CMK (cell line): Measurements from ENCODE around the gene OSBPL7.

Experiments
- DNase-seq: peaks from one replicate; pipeline ENCODE4 v3.0.0-alpha.2; 2010; ENCODE audit warnings: low read depth

Gene OSBPL7

DNA sequence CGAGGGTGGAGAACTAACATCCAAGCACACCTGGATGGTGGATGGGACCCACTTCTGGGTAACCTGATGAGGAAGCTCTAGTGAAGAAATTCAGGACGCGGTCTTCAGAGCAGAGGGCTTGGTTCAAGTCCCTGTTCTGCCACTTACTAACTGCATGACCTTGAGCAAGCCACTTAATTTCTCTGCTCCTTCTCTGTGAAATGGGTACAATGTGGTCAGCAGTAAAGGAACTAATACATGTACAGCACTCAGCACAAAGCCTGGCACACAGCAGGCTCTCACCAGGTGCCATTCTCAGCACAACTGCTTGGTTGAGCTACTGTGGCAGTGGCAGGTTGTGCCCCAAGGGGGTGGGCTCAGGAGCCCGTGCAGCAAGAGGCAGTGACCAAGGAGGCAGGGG, 1.9 kb upstream of the OSBPL7 start:
- no peak for DNase-seq

DNA sequence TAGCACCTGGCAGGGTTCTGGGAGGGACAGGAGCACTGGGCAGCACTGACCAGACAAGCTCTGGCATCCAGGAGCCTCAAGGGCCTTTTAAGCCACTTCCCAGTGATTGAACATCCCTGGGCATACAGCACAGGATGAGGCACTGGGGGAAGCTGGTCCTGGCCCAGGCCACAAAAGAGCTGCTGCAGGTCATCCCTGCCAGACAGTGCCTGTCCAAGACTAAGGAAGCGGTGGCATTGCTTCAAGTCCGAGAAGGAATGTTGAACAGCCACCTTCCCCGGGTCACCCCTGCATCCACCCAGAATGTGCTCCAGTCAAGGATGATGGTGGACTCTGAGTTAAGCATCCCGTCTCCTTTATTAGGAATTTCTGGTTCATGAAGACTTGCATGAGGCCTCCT, 1.2 kb upstream of the OSBPL7 start:
- no peak for DNase-seq

DNA sequence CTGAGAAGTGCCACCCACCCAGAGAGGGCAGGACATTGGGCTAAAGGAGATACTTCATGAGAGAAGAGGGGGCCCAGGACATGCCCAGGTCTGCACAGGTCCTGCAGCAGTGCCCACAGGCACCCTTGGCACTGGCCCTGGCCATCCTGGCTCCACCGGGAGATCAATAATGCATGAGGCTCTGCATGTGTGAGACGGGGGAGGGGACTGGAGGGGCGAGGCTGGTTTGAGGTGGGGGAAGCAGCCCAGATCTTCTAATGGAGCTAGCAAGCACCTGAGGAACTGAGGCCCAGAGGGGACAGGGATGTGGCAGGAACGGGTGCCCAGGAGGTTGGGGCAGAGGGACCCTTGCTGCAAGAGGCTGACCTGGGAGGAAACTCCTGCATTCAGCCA, 567 bp downstream of the OSBPL7 start:
- no peak for DNase-seq

DNA sequence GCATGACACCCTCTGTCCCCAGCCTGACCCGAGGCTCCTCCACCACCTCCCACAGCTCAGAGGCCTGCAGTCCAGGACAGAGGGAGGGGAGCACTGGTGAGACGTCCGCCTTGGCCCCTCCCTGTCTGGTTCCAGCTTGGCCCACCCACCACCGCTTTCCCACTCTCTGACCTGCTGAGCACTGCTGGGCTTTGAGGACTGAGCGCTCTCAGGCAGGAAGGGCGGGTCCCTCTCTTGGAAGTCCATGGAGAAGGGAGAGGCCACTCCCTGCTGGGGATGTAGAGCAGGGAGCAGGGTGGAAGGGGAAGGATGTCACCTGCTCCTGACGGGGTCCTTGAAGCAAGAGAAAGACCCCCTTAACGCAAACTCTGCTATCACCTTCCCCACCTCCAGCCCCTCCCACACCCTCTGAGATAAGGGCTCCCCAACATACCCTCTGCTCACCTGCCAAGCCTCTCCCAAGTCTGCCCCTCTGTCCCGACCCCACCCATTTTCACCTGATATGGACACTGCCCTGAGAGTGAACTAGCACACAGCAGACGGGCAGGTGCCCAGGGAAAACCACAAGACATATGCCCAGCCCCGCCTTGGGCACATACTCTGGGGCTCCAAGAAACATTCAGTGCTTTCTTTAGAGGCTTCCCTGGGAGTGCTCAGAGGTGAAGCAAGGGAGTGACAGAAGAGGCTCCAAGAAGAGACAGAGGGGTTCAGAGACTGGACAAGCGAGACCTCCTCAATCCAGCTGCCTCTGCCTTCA, 1.4 kb downstream of the OSBPL7 start:
- DNase-seq: no peak

DNA sequence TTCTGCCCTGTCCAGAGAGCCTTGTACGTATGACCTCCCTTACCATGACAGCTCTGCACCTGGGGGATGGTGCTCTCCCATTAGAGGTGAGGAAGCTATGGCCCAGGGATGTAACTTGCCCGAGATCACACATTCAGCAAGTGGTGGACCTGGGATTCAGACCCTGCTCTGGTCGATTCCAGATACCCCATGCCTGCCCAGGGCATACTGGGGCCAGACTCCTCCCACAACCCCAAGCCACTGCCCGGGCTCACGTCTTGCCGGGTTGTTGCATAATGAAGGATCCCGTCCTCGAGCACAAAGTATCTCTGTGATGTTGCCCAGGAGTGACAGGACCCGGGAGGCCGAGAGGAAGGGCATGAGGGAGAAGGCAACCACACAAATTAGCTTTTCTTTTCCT, 2.1 kb downstream of the OSBPL7 start:
- DNase-seq: no peak

DNA sequence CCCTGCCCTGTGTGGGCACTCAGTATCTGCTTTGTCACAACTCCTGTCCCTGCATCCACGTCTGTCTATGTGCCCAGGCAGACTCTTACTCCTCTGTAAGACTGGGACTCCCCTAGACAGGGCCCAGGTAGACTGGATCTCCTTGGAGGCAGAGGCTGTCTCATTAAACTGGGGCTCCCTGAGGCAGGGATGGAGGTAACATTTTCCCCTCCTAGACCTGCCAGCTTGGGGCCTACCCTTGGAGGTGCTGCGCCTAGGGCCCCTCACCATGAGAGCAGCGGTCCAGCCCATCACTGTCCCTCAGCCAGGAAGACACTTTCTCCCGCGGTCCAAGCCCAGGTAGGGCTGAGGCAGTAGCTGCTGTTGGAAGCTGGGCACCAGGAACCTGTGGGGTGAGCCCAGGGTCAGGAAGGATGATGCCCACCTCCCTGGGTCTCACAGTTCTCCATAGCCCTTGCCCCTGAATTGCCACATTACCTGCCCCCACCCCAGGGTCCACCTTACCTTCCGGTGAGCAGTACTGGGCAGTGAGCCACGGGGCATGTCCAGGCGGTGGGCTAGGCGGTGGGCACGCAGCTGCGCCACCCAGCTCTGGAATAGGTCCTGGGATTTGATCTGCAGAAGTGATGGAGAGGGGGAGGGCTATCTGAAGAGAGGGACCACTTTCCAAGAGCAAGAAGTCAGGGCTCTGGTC, 3.4 kb downstream of the OSBPL7 start:
- DNase-seq: no peak

DNA sequence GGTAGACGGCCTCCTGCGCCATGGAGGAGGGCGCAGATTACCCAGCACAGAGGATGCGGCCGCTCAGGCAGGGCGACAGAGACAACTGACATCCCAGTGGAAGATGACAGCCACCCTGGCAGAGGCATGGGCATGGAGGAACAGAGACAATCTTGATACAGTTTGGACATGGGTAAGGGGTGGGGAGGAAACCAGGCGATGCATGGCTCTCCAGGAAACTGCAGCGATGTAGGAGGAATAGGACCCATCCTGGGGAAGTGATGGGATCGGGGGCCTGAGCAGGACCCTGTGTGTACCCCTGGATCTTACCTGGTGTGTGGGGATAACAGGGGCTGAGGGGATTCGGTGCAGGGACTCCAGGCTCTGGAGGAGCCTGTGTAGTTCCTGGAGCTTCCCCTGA, 4.6 kb downstream of the OSBPL7 start:
- DNase-seq: no peak

DNA sequence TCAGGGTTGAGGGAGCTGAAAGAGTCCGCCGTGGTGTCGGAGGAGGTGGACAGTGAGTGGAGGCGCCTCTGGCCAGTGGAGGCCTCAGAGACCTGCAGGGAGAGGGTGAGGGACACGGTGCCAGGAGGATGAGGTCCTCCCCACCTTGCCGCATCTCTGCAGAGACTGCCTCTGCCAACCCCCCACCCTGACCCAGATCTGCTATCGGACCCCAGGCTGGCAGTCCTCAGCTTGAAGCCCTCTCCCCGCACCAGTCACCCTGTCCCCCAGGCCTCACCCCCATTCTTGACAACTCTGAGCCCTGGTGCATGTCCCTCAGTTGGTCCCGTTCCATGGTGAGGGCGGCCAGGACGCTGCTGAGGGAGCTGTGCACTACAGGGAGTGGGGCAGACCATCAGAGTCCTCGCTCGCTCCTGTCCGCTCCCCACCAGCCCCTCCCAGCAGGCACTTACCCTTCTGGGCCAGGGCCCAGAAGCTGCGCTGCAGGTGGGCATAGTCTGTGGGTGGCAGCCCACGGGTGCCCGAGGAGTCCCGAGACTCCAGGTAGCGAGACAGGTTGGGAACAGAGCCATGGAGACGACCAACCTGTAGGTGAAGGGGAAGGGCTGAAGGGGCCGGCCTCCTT, 5.4 kb downstream of the OSBPL7 start:
- DNase-seq: no peak

DNA sequence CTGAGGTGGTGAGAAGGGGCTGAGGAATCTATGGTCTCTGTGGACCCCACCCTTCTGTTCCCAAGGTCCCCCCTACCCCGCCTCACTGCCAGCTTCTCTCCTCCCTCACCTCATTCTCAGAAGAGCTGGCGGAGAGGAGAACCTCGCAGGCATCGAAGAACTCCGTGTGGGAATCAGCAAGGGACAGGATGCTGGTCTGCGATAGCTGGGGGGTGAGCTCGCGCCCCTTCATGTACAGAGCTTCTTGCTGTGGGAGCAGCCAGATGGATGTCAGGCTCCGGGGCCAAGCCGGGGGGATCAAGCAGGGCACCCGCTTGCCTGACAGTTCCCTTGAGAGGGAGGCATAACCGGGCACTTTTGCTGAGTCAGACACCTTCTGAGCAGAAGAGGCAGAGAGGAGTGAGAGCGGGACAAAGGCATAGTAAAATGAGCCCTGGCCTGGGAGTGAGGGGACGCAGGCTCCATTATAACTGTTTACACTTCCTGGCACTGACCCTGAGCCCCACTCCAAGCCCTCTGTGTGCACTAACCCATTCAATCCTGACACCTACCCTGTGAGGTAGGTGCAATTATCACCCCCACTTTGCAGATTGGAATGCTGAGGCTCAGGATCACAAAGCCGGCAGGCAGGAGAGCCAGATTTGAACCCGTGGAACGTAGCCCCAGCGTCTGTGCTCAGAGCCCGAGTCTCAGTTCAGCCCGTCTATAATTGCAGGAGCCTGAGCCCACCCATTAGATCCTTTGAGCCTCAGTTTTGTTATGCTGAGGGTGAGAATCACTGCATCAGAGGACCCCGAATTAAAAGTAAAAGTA, 6.3 kb downstream of the OSBPL7 start:
- DNase-seq: no peak

DNA sequence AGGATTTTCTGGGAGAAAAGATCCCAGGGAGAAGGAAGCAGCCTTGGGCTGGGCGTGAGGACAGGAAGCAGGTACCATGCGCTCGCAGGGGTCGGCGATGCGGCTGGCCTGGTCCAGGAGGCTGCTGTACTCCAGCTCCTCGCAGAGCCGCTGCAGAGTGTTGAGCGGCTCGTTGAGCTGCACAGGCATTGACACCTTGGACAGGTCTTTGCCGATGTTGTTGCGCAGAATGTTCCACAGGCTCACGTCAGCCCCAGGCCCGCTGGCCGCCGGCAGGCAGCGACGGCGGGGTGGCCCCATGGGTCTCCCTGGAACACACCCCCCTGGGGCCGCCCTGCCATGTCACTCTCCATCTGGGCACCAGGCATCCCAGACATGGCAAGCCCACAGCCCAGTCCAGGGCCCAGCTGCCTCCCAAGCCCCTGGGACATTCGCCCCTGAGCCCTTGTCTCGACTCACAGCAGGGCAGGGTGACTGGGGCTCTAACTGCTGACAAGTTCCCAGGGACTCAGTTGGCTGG, 8.0 kb downstream of the OSBPL7 start:
- DNase-seq: no peak

DNA sequence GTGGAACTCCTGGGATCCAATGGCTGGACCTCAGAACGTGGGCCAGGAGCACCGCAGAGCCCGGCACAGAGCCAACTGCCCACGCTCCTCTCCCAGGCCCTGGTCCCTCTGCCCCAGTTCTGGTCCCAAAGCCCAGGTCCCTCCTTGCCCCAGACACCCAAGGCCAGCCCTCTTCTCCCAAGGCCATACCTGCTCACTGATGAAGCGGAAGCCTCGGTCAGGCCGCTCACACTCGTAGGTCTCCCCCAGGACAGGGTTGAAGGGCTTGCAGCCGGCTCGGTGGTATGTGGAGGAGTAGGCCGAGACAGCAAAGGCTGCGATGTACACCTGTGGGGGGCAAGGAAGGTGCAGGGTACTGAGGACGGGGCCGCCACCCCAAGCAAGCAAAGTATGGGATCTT, 8.5 kb downstream of the OSBPL7 start:
- no peak for DNase-seq

DNA sequence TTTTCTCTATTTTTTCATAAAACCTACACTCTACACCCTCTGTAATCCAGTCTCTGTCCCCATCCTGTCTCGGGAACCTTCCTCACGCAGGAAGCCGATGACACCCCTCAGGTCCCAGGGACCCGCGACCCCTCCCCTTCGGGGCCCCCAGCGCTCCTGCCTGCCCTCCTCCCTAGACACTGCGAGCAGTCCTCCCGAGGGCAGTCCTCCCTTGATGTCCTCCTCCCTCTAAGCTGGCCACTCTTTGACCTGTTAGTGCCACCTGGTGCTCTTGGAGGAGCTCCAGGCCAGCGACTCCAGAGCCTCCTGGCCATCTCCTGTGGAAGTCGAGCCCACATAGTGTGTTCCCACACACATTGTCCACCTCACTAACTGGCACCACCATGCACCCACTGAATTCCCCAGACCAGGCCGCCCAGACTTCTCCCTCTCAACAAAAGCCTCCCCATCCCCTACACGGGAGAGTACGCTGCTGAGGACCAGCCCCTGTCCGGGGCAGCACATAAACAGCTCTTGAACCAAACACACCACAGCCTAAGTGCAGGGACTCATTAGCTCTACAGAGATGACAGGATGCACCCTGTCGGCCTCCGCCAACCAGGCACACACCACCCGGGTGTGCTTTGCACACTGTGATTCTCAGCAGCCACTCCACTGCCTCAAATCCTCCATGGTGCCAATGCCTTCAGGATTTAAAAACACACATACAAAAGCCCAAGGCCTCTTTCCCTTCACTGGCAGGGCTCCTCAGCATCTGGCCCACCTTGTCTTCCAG, 9.3 kb downstream of the OSBPL7 start:
- DNase-seq: no peak

DNA sequence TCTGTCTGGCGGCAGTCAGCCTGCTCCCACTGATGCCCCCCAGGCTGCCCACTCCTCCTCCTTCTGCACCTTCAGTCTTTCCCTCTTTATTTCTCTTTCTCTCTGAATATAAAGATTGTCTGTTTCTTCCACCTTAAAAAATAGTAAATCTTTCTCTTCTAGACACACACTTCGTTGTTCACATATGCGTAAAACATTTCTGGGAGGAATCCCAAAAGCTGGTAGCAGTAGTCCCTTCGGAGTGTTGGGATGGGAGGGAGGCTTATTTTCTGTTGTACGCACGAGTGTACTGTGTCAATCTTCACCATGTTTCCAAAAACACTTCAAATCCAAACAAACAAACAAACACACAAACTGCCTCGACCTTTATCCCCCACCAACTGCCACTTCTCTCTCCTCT, 9.9 kb downstream of the OSBPL7 start:
- DNase-seq: no peak

DNA sequence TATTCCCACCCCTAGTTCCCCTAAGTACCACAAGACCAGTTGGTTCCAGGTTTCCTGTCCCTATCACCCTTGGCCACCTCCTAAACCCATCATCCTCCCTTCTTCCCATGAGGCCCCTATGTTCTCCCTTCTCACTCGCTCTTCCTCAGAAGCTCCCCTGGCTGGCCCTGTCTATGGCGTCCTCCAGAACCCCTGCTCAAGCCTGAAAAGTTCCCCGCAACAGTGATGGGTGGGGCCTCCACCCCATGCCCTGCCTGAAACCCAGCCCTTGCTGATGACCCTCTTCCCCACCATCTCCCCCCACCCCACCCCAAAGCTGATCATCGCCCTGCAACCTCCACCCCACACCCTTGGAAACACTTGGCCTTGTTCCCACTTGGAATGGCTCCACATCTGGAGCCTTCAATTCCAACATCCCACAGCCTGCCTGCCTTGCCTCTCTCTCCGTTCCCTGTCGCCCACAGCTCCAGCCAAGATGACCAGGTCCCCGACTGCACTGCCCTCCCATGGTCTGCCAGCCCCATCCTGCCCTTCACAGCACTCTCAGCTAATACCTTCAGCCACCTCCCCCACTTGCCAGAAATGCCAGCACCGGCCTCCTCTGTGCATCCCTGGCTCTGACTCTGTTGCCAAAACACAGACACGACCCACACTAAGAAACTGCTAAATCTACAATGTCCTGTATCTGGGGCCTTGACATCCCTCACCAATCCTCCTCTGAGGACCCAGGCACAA, 10.5 kb downstream of the OSBPL7 start:
- no peak for DNase-seq

DNA sequence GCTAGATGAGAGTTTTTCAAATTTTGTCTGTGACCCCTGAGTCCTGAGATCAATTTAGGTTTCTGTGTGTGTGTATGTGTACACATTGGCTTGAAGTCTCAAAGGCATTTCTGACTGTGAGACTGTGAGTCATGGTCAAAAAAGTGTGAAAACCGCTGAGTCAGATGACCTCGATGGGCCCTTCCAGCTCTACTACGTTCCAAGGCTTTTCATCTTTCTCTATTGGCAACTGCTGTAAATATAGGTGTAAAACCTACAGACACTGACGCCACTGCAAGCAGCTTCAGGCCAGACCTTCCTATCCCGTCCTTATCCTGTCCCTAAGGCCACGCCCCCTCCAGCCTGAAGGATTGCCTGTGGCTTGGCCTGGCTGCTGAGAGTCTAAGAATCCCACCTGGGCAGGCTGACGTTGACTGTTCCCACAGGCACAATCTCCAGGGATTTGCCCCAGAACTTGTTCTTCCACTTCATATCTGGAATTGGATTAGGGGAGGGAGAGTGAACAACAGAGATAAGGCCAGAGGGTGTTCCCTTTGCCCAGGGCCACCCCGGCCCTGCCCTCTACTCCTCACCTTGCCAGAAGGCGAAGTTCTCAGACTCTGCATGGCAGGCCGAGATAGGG, 11.3 kb downstream of the OSBPL7 start:
- DNase-seq: no peak

DNA sequence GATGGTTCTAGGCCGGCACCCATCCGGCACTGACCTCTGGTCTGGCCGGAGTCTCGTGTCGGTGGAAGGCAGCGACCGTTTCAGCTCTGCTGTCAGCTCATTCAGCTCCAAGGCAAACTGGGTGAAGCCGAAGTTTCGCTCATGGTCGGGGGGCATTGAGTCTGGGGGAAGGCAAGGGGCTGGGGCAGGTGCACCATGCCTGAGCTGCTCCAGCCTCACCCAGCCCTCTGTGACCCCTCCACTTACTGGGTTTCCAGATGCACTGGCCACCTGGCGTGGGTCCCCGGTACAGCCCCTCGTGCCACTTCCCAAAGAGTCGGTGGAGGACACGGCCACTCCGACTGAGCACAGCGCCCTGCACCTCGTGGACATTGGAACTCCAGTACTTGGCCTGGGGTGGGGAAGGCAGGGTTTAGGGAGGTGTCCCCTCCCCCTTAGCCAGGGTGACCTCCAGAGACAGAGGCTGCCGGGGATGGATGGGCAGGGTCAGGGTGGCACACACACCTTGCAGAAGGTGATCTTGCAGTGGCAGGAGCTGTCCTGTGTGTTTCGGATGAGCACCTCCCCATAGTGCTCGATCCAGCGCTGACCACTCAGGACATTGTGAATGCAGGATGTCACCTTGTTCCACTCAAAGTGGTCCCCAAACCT, 12.6 kb downstream of the OSBPL7 start:
- no peak for DNase-seq

DNA sequence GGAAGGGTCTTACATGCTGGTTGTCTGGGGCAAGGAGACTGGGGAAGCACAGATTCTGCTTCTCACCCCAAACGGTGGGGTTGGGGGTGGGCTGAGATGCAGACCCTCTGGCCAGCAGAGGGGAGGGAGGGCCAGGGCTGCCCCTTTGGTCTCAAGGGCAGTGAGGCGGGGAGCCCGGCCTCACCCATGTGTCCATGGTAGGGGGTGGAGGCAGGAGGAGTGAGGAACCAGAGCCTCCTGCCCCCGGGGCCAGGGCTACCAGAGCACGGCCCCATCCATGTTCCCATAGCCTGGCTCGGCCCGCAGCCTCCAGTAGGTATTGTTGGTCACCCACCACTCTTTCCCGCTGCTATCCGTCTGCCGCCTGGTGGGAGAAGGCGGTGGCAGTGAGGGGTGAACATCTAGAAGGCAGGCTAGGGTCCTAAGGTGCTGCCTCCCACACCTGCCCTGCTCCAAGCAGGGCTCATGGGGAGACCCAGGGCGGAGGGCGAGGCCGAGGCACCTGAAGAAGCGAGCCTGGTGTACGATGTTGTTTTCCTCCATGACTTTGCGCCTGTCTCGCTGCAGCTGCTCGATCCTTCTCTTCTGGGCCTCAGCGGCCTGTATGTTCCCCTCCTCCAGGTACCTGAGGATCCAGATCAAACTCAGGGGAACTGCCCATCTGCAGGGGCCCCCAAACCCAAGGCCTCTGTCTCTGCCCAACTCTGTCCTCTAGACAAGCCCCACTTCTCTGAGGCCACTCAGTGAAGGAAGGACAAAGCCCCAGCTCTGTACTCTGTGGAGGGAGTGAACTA, 13.4 kb downstream of the OSBPL7 start:
- DNase-seq: no peak

DNA sequence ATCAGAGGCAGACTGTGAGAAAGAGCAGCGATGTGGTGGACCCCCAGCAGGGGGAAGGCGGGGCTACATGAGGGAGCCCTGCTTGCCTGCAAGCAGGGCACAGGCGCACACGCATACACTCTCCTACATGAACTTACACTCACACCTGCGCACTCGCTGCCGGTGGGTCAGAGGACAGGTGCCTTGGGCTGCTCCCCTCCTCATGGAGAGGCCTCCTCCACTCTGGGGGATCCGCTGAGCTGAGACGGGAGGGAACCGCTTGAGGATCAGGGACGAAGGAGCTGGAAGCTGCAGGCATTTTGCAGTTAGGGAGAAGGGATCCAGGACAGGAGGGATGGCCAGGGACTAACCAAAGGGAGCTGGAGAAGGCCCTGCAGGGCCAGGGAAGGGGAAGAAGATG, 14.2 kb downstream of the OSBPL7 start:
- no peak for DNase-seq

DNA sequence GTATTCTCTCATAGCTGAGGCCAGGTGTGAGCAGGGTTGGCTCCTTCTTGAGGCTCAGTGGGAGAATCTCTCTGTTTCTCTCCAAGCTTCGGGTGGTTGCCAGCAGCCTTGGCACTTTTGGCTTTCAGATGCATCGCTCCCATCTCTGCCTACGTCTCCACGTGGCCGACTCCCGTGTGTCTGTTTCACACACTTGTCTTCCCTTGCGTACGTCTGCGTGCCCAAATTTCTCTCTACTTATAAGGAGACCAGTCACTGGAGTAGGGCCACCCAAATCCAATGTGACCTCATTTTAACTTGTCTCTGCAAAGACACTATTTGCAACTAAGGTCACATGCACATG, 14.7 kb downstream of the OSBPL7 start:
- DNase-seq: no peak
